Liver (tissue), 9 donors: ENCODE results near the gene PCDHA4. TPM values are rescaled to one million over a fixed set of nuclear protein-coding genes. Genes with fewer than 3 reads are reported as not detected.

Source experiments
- DNase-seq: peaks from one replicate; pipeline ENCODE4 v3.0.0-alpha.2; 2017; ENCODE audit warnings: low spot score
- H3K27ac ChIP-seq, 2 donors: one replicate each; pipeline ENCODE4 v1.7.0; 2013; ENCODE audit warnings: inconsistent platforms in 2 of 2, low read length in 2 of 2, control low read depth in 1 of 2, low read depth in 1 of 2, mild to moderate bottlenecking in 1 of 2
- H3K27me3 ChIP-seq, 4 donors: one replicate each; pipeline versions ENCODE4 v1.6.1 to v1.7.0; 2013; ENCODE audit warnings: low read length in 3 of 4, inconsistent platforms in 1 of 4, mild to moderate bottlenecking in 1 of 4, moderate library complexity in 1 of 4; ENCODE audit not compliant: control insufficient read depth in 4 of 4, insufficient read depth in 4 of 4
- H3K36me3 ChIP-seq, 4 donors: one replicate each; pipeline versions ENCODE4 v1.6.1 to v1.7.0; 2013; ENCODE audit warnings: low read length in 3 of 4, mild to moderate bottlenecking in 3 of 4, low read depth in 1 of 4, moderate library complexity in 1 of 4; ENCODE audit not compliant: control insufficient read depth in 4 of 4, insufficient read depth in 3 of 4
- H3K4me1 ChIP-seq, 4 donors: one replicate each; pipeline versions ENCODE4 v1.6.1 to v1.7.0; 2013; ENCODE audit warnings: low read length in 3 of 4, mild to moderate bottlenecking in 3 of 4, moderate library complexity in 1 of 4; ENCODE audit not compliant: control insufficient read depth in 4 of 4, insufficient read depth in 4 of 4
- H3K4me3 ChIP-seq, 3 donors: one replicate each; pipeline versions ENCODE4 v1.6.1 to v1.7.0; 2013; ENCODE audit warnings: low read length in 3 of 3, control low read depth in 1 of 3, low read depth in 1 of 3, mild to moderate bottlenecking in 1 of 3
- H3K9ac ChIP-seq, 2 donors: one replicate each; pipeline ENCODE4 v1.7.0; 2013; ENCODE audit warnings: low read length in 2 of 2, mild to moderate bottlenecking in 2 of 2, moderate library complexity in 2 of 2, control low read depth in 1 of 2, low read depth in 1 of 2
- H3K9me3 ChIP-seq, 4 donors: one replicate each; pipeline versions ENCODE4 v1.6.1 to v1.7.0; 2013; ENCODE audit warnings: low read length in 3 of 4; ENCODE audit not compliant: control insufficient read depth in 4 of 4
- EGR1 ChIP-seq, 2 donors: IDR thresholded peaks; 2 replicates each; pipeline ENCODE4 v1.6.1; 2016 to 2018; ENCODE audit warnings: antibody characterized with exemption in 2 of 2, low read depth in 2 of 2
- FOXA1 ChIP-seq: IDR thresholded peaks from 2 replicates; pipeline ENCODE4 v1.6.1; 2016; ENCODE audit warnings: antibody characterized with exemption
- FOXA2 ChIP-seq: IDR thresholded peaks from 2 replicates; pipeline ENCODE4 v1.6.1; 2016; ENCODE audit warnings: antibody characterized with exemption
- GABPA ChIP-seq, 2 donors: IDR thresholded peaks in 1 of 2; conservative IDR thresholded peaks in 1 of 2; 2 replicates each; pipeline ENCODE4 v1.6.1; 2016; ENCODE audit warnings: antibody characterized with exemption in 2 of 2, mild to moderate bottlenecking in 1 of 2, moderate library complexity in 1 of 2
- HNF4A ChIP-seq, 2 donors: conservative IDR thresholded peaks; 2 replicates each; pipeline ENCODE4 v1.6.1; 2016; ENCODE audit warnings: antibody characterized with exemption in 2 of 2, mild to moderate bottlenecking in 2 of 2
- HNF4G ChIP-seq: IDR thresholded peaks from 2 replicates; pipeline ENCODE4 v1.6.1; 2016; ENCODE audit warnings: antibody characterized with exemption
- JUND ChIP-seq, 2 donors: IDR thresholded peaks; 2 replicates each; pipeline ENCODE4 v1.6.1; 2016; ENCODE audit warnings: antibody characterized with exemption in 2 of 2
- MAX ChIP-seq: IDR thresholded peaks from 2 replicates; pipeline ENCODE4 v1.6.1; 2016; ENCODE audit warnings: antibody characterized with exemption
- NR2F2 ChIP-seq: IDR thresholded peaks from 2 replicates; pipeline ENCODE4 v1.6.1; 2016; ENCODE audit warnings: antibody characterized with exemption
- RAD21 ChIP-seq, 2 donors: IDR thresholded peaks; 2 replicates each; pipeline ENCODE4 v1.6.1; 2016; ENCODE audit warnings: antibody characterized with exemption in 2 of 2, mild to moderate bottlenecking in 2 of 2
- SP1 ChIP-seq: IDR thresholded peaks from 2 replicates; pipeline ENCODE4 v1.6.1; 2018; ENCODE audit warnings: antibody characterized with exemption, mild to moderate bottlenecking
- TAF1 ChIP-seq: conservative IDR thresholded peaks from 2 replicates; pipeline ENCODE4 v1.6.1; 2016; ENCODE audit warnings: antibody characterized with exemption, mild to moderate bottlenecking
- YY1 ChIP-seq: IDR thresholded peaks from 2 replicates; pipeline ENCODE4 v1.6.1; 2016; ENCODE audit warnings: antibody characterized with exemption, mild to moderate bottlenecking
- WGBS: extraction: QIAGEN DNeasy Blood & Tissue Kit; methylation state at CpG from one replicate; pipeline ENCODE4 v1.1.7; 2013; 5-methylcytosine and 5-hydroxymethylcytosine counted together
- polyA plus RNA-seq, 2 donors: library from polyadenylated mRNA; stranded (reverse) in 1 of 2; unstranded in 1 of 2; fragments of 200-250 nt in 1 of 2; fragments of >200 nt in 1 of 2; fragmentation: Nextera tagmentation in 1 of 2; extraction: Ambion mirVana in 1 of 2; gene quantifications; one replicate each; pipeline versions ENCODE4 v1.2.1 to v1.2.3, GENCODE V29; 2013 to 2015
- total RNA-seq, 2 donors: library from RNA; depleted of rRNA; stranded (reverse); fragments of >200 nt; gene quantifications; one replicate each; pipeline ENCODE4 v1.2.3, GENCODE V29; 2014
- TF ChIP-seq, protein P1 (sequence below): IDR thresholded peaks from 2 replicates; pipeline ENCODE4 v1.6.1; 2016; ENCODE audit warnings: antibody characterized with exemption, mild to moderate bottlenecking
- TF ChIP-seq, protein P2 (sequence below): IDR thresholded peaks from 2 replicates; pipeline ENCODE4 v1.6.1; 2016; ENCODE audit warnings: antibody characterized with exemption
- TF ChIP-seq, protein P3 (sequence below): IDR thresholded peaks from 2 replicates; pipeline ENCODE4 v1.6.1; 2016; ENCODE audit warnings: antibody characterized with exemption
- donor health status: healthy.
- donor health status: healthy.
- donor health status: healthy.
- donor health status: healthy.
- donor health status: healthy.

Gene PCDHA4
- total and polyA plus RNA-seq, 4 donors: 0.01 to 0.09 (median 0.07) TPM

DNA sequence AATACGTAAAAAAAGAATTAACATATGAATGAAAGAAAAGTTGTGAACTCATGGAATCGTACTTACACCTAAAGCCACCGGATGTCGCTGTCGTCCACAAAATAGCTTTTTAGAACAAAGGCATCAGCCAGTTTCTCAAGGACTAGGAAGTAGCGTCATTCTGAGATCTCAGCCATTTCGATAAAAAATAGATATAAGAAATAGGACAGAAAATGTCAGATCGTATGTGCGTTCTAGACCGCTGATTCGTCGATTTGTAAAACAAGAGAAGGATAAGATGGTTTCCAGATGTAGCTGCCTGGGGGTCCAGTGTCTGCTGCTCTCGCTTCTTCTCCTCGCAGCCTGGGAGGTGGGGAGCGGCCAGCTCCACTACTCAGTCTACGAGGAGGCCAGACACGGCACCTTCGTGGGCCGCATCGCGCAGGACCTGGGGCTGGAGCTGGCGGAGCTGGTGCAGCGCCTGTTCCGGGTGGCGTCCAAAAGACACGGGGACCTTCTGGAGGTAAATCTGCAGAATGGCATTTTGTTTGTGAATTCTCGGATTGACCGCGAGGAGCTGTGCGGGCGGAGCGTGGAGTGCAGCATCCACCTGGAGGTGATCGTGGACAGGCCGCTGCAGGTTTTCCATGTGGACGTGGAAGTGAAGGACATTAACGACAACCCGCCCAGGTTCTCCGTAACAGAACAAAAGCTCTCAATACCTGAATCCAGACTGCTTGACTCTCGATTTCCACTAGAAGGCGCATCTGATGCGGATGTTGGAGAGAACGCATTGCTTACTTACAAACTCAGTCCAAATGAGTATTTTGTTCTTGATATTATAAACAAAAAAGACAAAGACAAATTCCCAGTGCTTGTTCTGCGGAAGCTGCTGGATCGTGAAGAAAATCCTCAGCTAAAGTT is 49.2 kb downstream of the PCDHA4 start, which contains the start of gene PCDHA10:
TSS of gene PCDHA10 (plus strand) at position 126 of the 903 bp plus-strand sequence. CDS start at position 278, 152 bp downstream.
- DNase-seq: no peak
- H3K9me3 ChIP-seq: peaks cover 18 to 20% (median 19%) of the 10 kb centered on the region in 4 donors
- 22% methylated on average over 44 of the region's 44 CpGs for WGBS
- H3K9ac ChIP-seq: no peak within 1 kb of the TSS
- peaks cover 0 to 8% (median 3%) of the 10 kb centered on the region in 4 donors for H3K27me3 ChIP-seq
- no peak within 1 kb of the TSS for H3K27ac ChIP-seq
- H3K4me3 ChIP-seq: no peak within 1 kb of the TSS
- peaks cover 0 to 4% (median 0%) of the 10 kb centered on the region in 4 donors for H3K36me3 ChIP-seq
- H3K4me1 ChIP-seq: no peaks in the 10 kb centered on the region
- TF ChIP-seq TAF1: no peak
- no peak for TF ChIP-seq YY1
- TF ChIP-seq, protein P1, sequence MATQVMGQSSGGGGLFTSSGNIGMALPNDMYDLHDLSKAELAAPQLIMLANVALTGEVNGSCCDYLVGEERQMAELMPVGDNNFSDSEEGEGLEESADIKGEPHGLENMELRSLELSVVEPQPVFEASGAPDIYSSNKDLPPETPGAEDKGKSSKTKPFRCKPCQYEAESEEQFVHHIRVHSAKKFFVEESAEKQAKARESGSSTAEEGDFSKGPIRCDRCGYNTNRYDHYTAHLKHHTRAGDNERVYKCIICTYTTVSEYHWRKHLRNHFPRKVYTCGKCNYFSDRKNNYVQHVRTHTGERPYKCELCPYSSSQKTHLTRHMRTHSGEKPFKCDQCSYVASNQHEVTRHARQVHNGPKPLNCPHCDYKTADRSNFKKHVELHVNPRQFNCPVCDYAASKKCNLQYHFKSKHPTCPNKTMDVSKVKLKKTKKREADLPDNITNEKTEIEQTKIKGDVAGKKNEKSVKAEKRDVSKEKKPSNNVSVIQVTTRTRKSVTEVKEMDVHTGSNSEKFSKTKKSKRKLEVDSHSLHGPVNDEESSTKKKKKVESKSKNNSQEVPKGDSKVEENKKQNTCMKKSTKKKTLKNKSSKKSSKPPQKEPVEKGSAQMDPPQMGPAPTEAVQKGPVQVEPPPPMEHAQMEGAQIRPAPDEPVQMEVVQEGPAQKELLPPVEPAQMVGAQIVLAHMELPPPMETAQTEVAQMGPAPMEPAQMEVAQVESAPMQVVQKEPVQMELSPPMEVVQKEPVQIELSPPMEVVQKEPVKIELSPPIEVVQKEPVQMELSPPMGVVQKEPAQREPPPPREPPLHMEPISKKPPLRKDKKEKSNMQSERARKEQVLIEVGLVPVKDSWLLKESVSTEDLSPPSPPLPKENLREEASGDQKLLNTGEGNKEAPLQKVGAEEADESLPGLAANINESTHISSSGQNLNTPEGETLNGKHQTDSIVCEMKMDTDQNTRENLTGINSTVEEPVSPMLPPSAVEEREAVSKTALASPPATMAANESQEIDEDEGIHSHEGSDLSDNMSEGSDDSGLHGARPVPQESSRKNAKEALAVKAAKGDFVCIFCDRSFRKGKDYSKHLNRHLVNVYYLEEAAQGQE: no peak
- TF ChIP-seq GABPA (IDR thresholded peaks at IDR 0.05 in 1 of 2, conservative IDR thresholded peaks at IDR 0.05 in 1 of 2): no peak
- no peak for TF ChIP-seq FOXA1
- no peak for TF ChIP-seq FOXA2

DNA sequence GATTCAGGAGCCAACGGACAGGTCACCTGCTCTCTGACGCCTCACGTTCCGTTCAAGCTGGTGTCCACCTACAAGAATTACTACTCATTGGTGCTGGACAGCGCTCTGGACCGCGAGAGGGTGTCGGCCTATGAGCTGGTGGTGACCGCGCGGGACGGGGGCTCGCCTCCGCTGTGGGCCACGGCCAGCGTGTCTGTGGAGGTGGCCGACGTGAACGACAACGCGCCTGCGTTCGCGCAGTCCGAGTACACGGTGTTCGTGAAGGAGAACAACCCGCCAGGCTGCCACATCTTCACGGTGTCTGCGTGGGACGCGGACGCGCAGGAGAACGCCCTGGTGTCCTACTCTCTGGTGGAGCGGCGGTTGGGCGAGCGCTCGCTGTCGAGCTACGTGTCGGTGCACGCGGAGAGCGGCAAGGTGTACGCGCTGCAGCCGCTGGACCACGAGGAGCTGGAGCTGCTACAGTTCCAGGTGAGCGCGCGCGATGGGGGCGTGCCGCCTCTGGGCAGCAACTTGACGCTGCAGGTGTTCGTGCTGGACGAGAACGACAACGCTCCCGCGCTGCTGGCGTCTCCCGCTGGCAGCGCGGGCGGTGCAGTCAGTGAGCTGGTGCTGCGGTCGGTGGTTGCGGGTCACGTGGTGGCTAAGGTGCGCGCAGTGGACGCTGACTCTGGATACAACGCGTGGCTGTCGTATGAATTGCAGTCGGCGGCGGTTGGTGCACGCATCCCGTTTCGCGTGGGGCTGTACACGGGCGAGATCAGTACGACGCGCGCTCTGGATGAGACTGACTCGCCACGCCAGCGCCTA is 50.5 kb downstream of the PCDHA4 start:
- H3K36me3 ChIP-seq: peaks cover 0 to 4% (median 0%) of the 10 kb centered on the region in 4 donors
- H3K4me3 ChIP-seq: peak overlapping the region in 1 of 3 donors; percentile 30
- WGBS: 51% methylated on average over 94 of the region's 94 CpGs
- H3K27ac ChIP-seq: no peak overlapping the region
- peaks cover 0 to 12% (median 4%) of the 10 kb centered on the region in 4 donors for H3K27me3 ChIP-seq
- no peaks in the 10 kb centered on the region for H3K4me1 ChIP-seq
- TF ChIP-seq TAF1 (no peak), YY1 (no peak), FOXA1 (no peak), EGR1 (IDR thresholded peaks at IDR 0.05; ENCODE audit: low read depth in 2 of 2) (no peak), RAD21 (IDR thresholded peaks at IDR 0.05) (no peak), HNF4A (conservative IDR thresholded peaks at IDR 0.05) (no peak), MAX (no peak), NR2F2 (no peak), JUND (IDR thresholded peaks at IDR 0.05) (no peak), HNF4G (no peak), SP1 (no peak), GABPA (IDR thresholded peaks at IDR 0.05 in 1 of 2, conservative IDR thresholded peaks at IDR 0.05 in 1 of 2) (no peak)
- TF ChIP-seq, protein P2, sequence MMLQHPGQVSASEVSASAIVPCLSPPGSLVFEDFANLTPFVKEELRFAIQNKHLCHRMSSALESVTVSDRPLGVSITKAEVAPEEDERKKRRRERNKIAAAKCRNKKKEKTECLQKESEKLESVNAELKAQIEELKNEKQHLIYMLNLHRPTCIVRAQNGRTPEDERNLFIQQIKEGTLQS: no peak
- TF ChIP-seq, protein P3, sequence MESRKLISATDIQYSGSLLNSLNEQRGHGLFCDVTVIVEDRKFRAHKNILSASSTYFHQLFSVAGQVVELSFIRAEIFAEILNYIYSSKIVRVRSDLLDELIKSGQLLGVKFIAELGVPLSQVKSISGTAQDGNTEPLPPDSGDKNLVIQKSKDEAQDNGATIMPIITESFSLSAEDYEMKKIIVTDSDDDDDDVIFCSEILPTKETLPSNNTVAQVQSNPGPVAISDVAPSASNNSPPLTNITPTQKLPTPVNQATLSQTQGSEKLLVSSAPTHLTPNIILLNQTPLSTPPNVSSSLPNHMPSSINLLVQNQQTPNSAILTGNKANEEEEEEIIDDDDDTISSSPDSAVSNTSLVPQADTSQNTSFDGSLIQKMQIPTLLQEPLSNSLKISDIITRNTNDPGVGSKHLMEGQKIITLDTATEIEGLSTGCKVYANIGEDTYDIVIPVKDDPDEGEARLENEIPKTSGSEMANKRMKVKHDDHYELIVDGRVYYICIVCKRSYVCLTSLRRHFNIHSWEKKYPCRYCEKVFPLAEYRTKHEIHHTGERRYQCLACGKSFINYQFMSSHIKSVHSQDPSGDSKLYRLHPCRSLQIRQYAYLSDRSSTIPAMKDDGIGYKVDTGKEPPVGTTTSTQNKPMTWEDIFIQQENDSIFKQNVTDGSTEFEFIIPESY: no peak
- H3K9ac ChIP-seq: no peak overlapping the region
- peaks cover 18 to 33% (median 29%) of the 10 kb centered on the region in 4 donors for H3K9me3 ChIP-seq
- DNase-seq: no peak
